ENCODE data around the gene HS3ST5. TPM values are rescaled to one million over a fixed set of nuclear protein-coding genes. Genes with fewer than 3 reads are reported as not detected.
A peak's percentile ranks its signal among the peaks of the same experiment; 100 is the strongest.

The HS3ST5 gene
- total and polyA plus RNA-seq, 2 donors (not counting 1 experiment from before 2014, with no cell fraction given), result under 0.01 TPM; not detected in 1

DNA sequence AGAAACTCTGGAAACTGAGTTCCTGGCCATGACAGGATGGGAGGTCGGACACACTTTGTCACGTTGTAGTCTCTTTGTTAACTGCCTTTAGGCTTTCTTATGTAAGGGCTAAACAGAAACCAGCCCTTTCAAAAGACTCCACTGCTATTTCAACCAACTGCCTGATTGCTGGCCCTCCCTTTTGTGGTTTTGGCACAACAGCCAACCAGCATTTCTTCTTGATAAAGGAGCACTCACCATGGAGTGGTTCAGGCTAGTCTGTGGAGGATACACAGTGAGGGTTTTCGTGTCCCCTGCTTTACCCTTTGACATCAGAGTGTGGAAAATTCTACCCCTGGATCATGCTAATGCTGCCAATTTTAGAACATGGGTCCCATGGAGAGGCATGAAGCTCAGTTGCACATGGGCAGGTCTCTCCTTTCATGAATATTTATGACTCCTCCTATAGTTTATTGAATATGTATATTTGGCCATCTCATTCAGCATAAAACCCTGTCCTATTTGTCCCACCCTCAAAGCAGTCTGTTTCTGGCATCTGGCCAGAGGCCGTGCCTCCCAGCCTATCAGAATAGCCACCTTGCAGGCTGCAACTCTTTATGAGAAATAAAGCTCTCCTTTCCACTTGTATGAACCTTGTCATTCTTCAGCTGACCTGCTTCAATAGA is 148.3 kb downstream of the HS3ST5 start:
- Histone ChIP-seq H2AFZ (ENCODE audit: low read length) (no peak overlapping the region), H3K9ac (ENCODE audit: insufficient read depth, low read length) (no peak overlapping the region), H3K9me3 (ENCODE audit: control insufficient read depth, insufficient read depth, low read depth, low read length) (no peaks in the 10 kb centered on the region), H4K20me1 (ENCODE audit: control insufficient read depth, extremely low read depth, insufficient read depth, low read length) (no peaks in the 10 kb centered on the region), H3K27me3 (ENCODE audit: control insufficient read depth, insufficient read depth, low read length) (no peaks in the 10 kb centered on the region), H3K4me1 (ENCODE audit: control insufficient read depth, extremely low read depth, insufficient read depth, low read length) (no peaks in the 10 kb centered on the region), H3K36me3 (ENCODE audit: control insufficient read depth, insufficient read depth, low read length) (no peaks in the 10 kb centered on the region), H3K79me2 (ENCODE audit: control insufficient read depth, insufficient read depth, low read length) (no peaks in the 10 kb centered on the region), H3K27ac (ENCODE audit: insufficient read depth, low read length) (no peak overlapping the region), H3K4me3 (replicated peaks in 1 of 4; ENCODE audit: control extremely low read depth in 1 of 4, insufficient read depth in 1 of 4, low read depth in 3 of 4, low read length in 4 of 4) (no peak overlapping the region), H3K4me2 (ENCODE audit: extremely low read depth, insufficient read depth, low read length) (no peak overlapping the region)
- peak; percentile 0 to 69 for DNase-seq (ENCODE audit: low read depth in 2 of 2)
- TF ChIP-seq EZH2 (IDR thresholded peaks at IDR 0.05; ENCODE audit: low read length, missing control alignments), result no peak
- TF ChIP-seq, protein P1, sequence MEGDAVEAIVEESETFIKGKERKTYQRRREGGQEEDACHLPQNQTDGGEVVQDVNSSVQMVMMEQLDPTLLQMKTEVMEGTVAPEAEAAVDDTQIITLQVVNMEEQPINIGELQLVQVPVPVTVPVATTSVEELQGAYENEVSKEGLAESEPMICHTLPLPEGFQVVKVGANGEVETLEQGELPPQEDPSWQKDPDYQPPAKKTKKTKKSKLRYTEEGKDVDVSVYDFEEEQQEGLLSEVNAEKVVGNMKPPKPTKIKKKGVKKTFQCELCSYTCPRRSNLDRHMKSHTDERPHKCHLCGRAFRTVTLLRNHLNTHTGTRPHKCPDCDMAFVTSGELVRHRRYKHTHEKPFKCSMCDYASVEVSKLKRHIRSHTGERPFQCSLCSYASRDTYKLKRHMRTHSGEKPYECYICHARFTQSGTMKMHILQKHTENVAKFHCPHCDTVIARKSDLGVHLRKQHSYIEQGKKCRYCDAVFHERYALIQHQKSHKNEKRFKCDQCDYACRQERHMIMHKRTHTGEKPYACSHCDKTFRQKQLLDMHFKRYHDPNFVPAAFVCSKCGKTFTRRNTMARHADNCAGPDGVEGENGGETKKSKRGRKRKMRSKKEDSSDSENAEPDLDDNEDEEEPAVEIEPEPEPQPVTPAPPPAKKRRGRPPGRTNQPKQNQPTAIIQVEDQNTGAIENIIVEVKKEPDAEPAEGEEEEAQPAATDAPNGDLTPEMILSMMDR (conservative IDR thresholded peaks at IDR 0.05 in 1 of 2, IDR thresholded peaks at IDR 0.05 in 1 of 2; ENCODE audit: low read depth in 1 of 2, low read length in 2 of 2), result no peak

DNA sequence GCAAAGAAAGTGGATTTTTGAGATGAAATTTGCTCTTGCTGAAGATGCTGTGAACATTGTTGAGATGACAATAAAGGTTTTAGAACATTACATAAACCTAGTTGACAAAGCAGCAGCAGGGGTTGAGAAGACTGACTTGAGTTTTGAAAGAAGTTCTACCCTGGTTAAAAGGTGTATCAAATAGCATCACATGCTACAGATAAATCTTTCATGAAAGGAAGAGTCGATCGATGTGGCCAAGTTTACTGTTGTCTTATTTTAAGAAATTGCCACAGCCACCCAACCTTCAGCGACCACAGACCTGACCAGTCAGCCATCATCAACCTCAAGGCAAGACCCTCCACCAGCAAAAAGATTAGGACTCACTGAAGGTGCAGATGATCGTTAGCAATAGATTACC is 155.3 kb downstream of the HS3ST5 start:
- H3K4me1 ChIP-seq (ENCODE audit: control insufficient read depth, extremely low read depth, insufficient read depth, low read length), result no peaks in the 10 kb centered on the region
- TF ChIP-seq, protein P1 (conservative IDR thresholded peaks at IDR 0.05 in 1 of 2, IDR thresholded peaks at IDR 0.05 in 1 of 2; ENCODE audit: low read depth in 1 of 2, low read length in 2 of 2), result no peak
- TF ChIP-seq EZH2 (IDR thresholded peaks at IDR 0.05; ENCODE audit: low read length, missing control alignments), result no peak
- no peak overlapping the region for H3K4me3 ChIP-seq (replicated peaks in 1 of 4; ENCODE audit: control extremely low read depth in 1 of 4, insufficient read depth in 1 of 4, low read depth in 3 of 4, low read length in 4 of 4)
- H2AFZ ChIP-seq (ENCODE audit: low read length), result no peak overlapping the region
- no peaks in the 10 kb centered on the region for H3K9me3 ChIP-seq (ENCODE audit: control insufficient read depth, insufficient read depth, low read depth, low read length)
- no peak overlapping the region for H3K9ac ChIP-seq (ENCODE audit: insufficient read depth, low read length)
- no peaks in the 10 kb centered on the region for H3K27me3 ChIP-seq (ENCODE audit: control insufficient read depth, insufficient read depth, low read length)
- no peaks in the 10 kb centered on the region for H3K36me3 ChIP-seq (ENCODE audit: control insufficient read depth, insufficient read depth, low read length)
- H4K20me1 ChIP-seq (ENCODE audit: control insufficient read depth, extremely low read depth, insufficient read depth, low read length), result no peaks in the 10 kb centered on the region
- H3K4me2 ChIP-seq (ENCODE audit: extremely low read depth, insufficient read depth, low read length), result no peak overlapping the region
- H3K27ac ChIP-seq (ENCODE audit: insufficient read depth, low read length), result no peak overlapping the region
- DNase-seq (ENCODE audit: low read depth in 2 of 2), result no peak
- H3K79me2 ChIP-seq (ENCODE audit: control insufficient read depth, insufficient read depth, low read length), result no peaks in the 10 kb centered on the region

DNA sequence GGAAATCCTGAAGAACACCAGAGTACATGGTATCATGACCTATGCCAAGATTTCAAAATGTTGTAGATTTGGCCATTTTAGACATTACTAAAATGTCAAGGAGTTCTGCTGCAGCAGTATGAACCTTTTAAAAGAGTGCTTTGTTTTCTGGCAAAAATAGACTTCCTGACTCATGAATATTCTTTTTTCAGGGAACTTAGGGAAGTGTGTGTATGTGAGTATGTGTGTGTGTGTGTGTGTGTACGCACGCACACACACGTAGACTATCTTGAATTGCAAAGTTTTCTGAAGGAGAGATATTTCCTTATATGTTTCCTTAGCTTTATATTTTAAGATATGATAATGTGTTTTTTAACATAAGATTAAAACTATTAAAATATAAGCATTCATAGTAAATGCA is 161.2 kb downstream of the HS3ST5 start:
- Histone ChIP-seq H3K27me3 (ENCODE audit: control insufficient read depth, insufficient read depth, low read length) (no peaks in the 10 kb centered on the region), H2AFZ (ENCODE audit: low read length) (no peak overlapping the region), H3K9me3 (ENCODE audit: control insufficient read depth, insufficient read depth, low read depth, low read length) (no peaks in the 10 kb centered on the region), H3K4me2 (ENCODE audit: extremely low read depth, insufficient read depth, low read length) (no peak overlapping the region), H3K4me1 (ENCODE audit: control insufficient read depth, extremely low read depth, insufficient read depth, low read length) (no peaks in the 10 kb centered on the region), H3K36me3 (ENCODE audit: control insufficient read depth, insufficient read depth, low read length) (no peaks in the 10 kb centered on the region), H3K79me2 (ENCODE audit: control insufficient read depth, insufficient read depth, low read length) (no peaks in the 10 kb centered on the region), H4K20me1 (ENCODE audit: control insufficient read depth, extremely low read depth, insufficient read depth, low read length) (no peaks in the 10 kb centered on the region), H3K9ac (ENCODE audit: insufficient read depth, low read length) (no peak overlapping the region), H3K27ac (ENCODE audit: insufficient read depth, low read length) (no peak overlapping the region), H3K4me3 (replicated peaks in 1 of 4; ENCODE audit: control extremely low read depth in 1 of 4, insufficient read depth in 1 of 4, low read depth in 3 of 4, low read length in 4 of 4) (no peak overlapping the region)
- no peak for DNase-seq (ENCODE audit: low read depth in 2 of 2)
- TF ChIP-seq EZH2 (IDR thresholded peaks at IDR 0.05; ENCODE audit: low read length, missing control alignments), result no peak
- TF ChIP-seq, protein P1 (conservative IDR thresholded peaks at IDR 0.05 in 1 of 2, IDR thresholded peaks at IDR 0.05 in 1 of 2; ENCODE audit: low read depth in 1 of 2, low read length in 2 of 2), result no peak

Measured in fibroblast of lung (primary cell).